Measurements from ENCODE around the gene KCNIP4. TPM values are rescaled to one million over a fixed set of nuclear protein-coding genes. Genes with fewer than 3 reads are reported as not detected.

The KCNIP4 gene
- total and polyA plus RNA-seq, 9 of the 15 experiments (the other 6 are each of a cell fraction or from before 2014, with no cell fraction given), result 0.25 to 0.41 TPM; not detected in 7

DNA sequence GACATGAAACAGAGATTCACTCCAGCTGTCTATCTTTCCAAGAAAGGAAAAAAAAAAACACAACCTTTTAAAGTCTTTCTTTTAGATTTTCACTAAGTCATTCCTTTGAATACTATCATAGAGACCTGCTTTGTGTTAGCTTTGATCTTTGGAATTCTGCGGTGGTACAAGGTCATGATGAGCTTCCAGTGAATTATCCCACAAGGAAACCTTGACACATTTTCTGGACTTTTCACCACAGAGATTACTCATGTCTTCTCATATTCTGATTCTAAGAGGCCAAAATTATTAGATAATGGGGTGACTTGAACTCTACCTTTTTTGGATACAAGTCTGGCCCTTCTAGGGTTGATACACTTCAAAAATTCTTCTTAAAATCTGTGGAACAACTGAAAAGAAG lies 1046.7 kb downstream of the KCNIP4 start:
- Histone ChIP-seq H3K9me3 (replicated peaks; ENCODE audit: control insufficient read depth, insufficient read depth, low read depth, low read length) (no peaks in the 10 kb centered on the region), H4K20me1 (replicated peaks; ENCODE audit: control insufficient read depth, insufficient read depth, low read length) (no peaks in the 10 kb centered on the region), H3K36me3 (ENCODE audit: control insufficient read depth, insufficient read depth, low read length) (no peaks in the 10 kb centered on the region), H3K4me1 (replicated peaks in 1 of 2; ENCODE audit: control insufficient read depth in 2 of 2, insufficient read depth in 2 of 2, low read length in 2 of 2) (no peaks in the 10 kb centered on the region), H3K4me2 (ENCODE audit: insufficient read depth, low read length) (no peak overlapping the region), H3K27me3 (ENCODE audit: control insufficient read depth in 2 of 2, insufficient read depth in 2 of 2, low read length in 2 of 2) (no peaks in the 10 kb centered on the region), H3K4me3 (no peak overlapping the region), H3K9ac (ENCODE audit: insufficient read depth in 1 of 2, low read depth in 2 of 2, low read length in 2 of 2) (no peak overlapping the region), H3K79me2 (ENCODE audit: control insufficient read depth, insufficient read depth, low read length) (no peaks in the 10 kb centered on the region), H3K27ac (ENCODE audit: extremely low read depth, low read depth, low read length) (no peak overlapping the region), H2AFZ (ENCODE audit: low read depth, low read length) (no peak overlapping the region), H3K9me1 (ENCODE audit: control insufficient read depth, insufficient read depth, low read length) (no peaks in the 10 kb centered on the region)
- no peak for FAIRE-seq
- intact Hi-C loops (cut with micrococcal nuclease), result no loop called here
- no peak for DNase-seq (ENCODE audit: extremely low read depth in 1 of 4, low spot score in 3 of 4)
- CTCF ChIA-PET (ENCODE audit: low intra/inter-chr PET ratio), result no interaction called here
- POLR2A ChIA-PET, result no interaction called here
- TF ChIP-seq SMARCB1 (IDR thresholded peaks at IDR 0.05; ENCODE audit: insufficient read length, low read depth) (no peak), DMBX1 (CRISPR knock-in tag; IDR thresholded peaks at IDR 0.05; ENCODE audit: borderline replicate concordance) (no peak), FUS (optimal IDR thresholded peaks at IDR 0.05; ENCODE audit: low read depth, low read length) (no peak), EWSR1 (IDR thresholded peaks at IDR 0.05; ENCODE audit: borderline replicate concordance, low read depth, partially characterized antibody) (no peak), CTBP1 (IDR thresholded peaks at IDR 0.05; ENCODE audit: borderline replicate concordance) (no peak), ZNF75A (CRISPR knock-in tag; IDR thresholded peaks at IDR 0.05) (no peak), ZC3H4 (CRISPR knock-in tag; IDR thresholded peaks at IDR 0.05; ENCODE audit: borderline replicate concordance) (no peak), DNMT1 (IDR thresholded peaks at IDR 0.05) (no peak), OTX1 (CRISPR knock-in tag; IDR thresholded peaks at IDR 0.05) (no peak), HNRNPL (IDR thresholded peaks at IDR 0.05; ENCODE audit: low read depth, low read length) (no peak), SRSF9 (IDR thresholded peaks at IDR 0.05; ENCODE audit: borderline replicate concordance, low read depth, low read length) (no peak), ZNF140 (CRISPR knock-in tag; IDR thresholded peaks at IDR 0.05) (no peak), TARDBP (IDR thresholded peaks at IDR 0.05) (no peak), KAT7 (CRISPR knock-in tag; IDR thresholded peaks at IDR 0.05; ENCODE audit: borderline replicate concordance) (no peak), RFX5 (IDR thresholded peaks at IDR 0.05; ENCODE audit: low read depth, low read length) (no peak)
- TF ChIP-seq, protein P1, sequence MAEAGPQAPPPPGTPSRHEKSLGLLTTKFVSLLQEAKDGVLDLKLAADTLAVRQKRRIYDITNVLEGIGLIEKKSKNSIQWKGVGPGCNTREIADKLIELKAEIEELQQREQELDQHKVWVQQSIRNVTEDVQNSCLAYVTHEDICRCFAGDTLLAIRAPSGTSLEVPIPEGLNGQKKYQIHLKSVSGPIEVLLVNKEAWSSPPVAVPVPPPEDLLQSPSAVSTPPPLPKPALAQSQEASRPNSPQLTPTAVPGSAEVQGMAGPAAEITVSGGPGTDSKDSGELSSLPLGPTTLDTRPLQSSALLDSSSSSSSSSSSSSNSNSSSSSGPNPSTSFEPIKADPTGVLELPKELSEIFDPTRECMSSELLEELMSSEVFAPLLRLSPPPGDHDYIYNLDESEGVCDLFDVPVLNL (CRISPR knock-in tag; IDR thresholded peaks at IDR 0.05; ENCODE audit: low read depth), result no peak
- TF ChIP-seq, protein P2, sequence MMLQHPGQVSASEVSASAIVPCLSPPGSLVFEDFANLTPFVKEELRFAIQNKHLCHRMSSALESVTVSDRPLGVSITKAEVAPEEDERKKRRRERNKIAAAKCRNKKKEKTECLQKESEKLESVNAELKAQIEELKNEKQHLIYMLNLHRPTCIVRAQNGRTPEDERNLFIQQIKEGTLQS (IDR thresholded peaks at IDR 0.05), result no peak
- TF ChIP-seq, protein P2 (CRISPR knock-in tag; conservative IDR thresholded peaks at IDR 0.05), result no peak
- BruUV-seq (replicated peaks), result no TSS peak
- WGBS (ENCODE audit: insufficient coverage, low coverage, missing lambda C conversion rate), result 8% methylated on average over 1 of the region's 1 CpG
- in situ Hi-C loops (cut with MboI), result no loop called here
- ATAC-seq, result no peak
